ENCODE results near the gene TCF19.
"Not testable (repeated sequence)": the region's sequence is repeated elsewhere in the genome, so short reads cannot be mapped to it uniquely, and the experiment has no call there.

The TCF19 gene

GRCh38 chr6:31178143-31179041 lies 20.0 kb downstream of the TCF19 start:
- H3K4me3 ChIP-seq (ENCODE audit: low read depth, low read length): no peak overlapping the region

GRCh38 chr6:31179042-31179386 lies 20.6 kb downstream of the TCF19 start:
- H3K4me3 ChIP-seq (ENCODE audit: low read depth, low read length): no peak overlapping the region

- no peak overlapping the region for H3K4me3 ChIP-seq (ENCODE audit: low read depth, low read length)
These were observed 21.5 kb downstream of the TCF19 start for GRCh38 chr6:31179896-31180295.

GRCh38 chr6:31180500-31180899 lies 22.1 kb downstream of the TCF19 start:
- H3K4me3 ChIP-seq (ENCODE audit: low read depth, low read length): no peak overlapping the region

GRCh38 chr6:31183287-31183686 lies 24.9 kb downstream of the TCF19 start:
- not testable (repeated sequence) for H3K4me3 ChIP-seq (ENCODE audit: low read depth, low read length)

GRCh38 chr6:31183859-31184258 lies 25.5 kb downstream of the TCF19 start:
- not testable (repeated sequence) for H3K4me3 ChIP-seq (ENCODE audit: low read depth, low read length)

DNA sequence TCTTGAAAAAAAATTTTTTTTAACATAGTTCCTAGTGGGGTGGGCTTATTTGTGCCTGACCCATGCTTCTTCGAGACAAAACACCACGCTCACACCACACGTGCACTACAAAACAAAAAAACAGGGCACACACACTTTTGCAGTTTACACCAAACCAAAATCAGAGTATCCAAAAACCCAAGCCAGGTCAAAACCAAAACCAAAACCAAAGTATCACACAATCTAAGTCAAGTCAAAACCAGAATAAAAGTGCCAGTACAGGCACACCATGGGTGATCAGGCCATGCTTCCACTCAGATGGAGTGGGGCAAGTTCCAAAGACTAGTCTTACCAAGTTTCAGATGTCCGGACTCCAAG lies 27.3 kb downstream of the TCF19 start:
- not testable (repeated sequence) for H3K4me3 ChIP-seq (ENCODE audit: low read depth, low read length)

DNA sequence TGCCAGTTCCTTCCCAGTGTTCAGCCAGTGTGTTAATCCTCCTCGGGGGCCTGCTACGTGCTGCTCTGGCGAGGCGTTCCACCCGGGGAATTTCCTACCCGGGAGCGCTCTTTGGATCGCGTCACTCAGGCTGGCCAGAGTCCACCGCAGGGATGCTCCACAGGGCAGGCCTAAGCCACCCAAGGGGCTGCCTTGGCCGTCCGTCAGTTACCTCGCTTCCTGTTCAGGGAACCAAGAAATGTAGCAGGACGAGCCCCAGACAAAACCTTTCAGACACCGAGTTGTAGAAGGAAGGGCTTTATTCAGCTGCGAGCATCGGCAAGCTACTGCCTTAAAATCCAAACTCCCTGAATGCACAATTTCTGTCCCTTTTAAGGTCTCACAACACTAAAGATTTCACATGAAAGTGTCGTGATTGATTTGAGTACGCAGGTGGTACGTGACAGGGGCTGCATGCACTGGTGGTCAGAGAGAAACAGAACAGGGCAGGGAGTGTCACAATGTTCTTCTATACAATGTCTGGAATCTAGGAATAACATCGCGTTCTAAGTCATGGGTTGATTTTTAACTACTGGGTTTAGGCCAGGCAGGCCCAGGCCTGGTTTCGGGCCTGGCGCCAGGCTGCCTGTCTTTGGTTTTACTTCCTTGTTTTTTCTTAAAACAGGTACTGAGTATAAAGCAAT lies 27.8 kb downstream of the TCF19 start:
- H3K4me3 ChIP-seq (ENCODE audit: low read depth, low read length): no peak overlapping the region

GRCh38 chr6:31187780-31188194 lies 29.4 kb downstream of the TCF19 start:
- no peak overlapping the region for H3K4me3 ChIP-seq (ENCODE audit: low read depth, low read length)

DNA sequence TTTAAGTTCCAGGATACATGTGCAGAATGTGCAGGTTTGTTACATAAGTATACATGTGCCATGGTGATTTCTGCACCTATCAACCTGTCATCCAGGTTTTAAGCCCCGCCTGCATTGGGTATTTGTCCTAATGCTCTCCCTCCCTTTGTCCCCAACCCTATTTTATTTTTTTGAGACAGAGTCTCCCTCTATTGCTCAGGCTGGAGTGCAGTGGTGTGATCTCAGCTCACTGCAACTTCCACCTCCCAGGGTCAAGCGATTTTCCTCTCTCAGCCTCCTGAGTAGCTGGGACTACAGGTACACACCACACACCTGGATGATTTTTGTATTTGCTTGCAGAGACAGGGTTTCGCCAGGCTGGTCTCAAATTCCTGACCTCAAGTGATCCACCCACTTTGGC lies 30.8 kb downstream of the TCF19 start:
- H3K4me3 ChIP-seq (ENCODE audit: low read depth, low read length): not testable (repeated sequence)

DNA sequence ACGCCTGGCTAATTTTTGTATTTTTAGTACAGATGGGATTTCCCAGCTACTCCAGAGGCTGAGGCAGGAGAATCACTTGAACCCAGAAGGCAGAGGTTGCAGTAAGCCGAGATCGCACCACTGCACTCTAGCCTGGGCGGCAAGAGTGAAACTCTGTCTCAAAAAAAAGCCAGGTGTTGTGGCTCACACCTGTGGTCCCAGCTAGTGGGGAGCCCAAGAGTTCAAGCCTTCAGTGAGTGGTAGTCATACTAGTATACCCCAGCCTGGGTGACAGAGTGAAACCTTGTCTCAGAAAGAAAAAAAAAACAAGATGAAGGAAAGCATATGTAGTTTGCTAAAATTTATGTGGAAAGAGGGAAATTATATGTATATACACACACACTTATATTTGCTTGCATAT lies 32.1 kb downstream of the TCF19 start:
- no peak overlapping the region for H3K4me3 ChIP-seq (ENCODE audit: low read depth, low read length)

GRCh38 chr6:31192431-31193105 lies 34.2 kb downstream of the TCF19 start:
- not testable (repeated sequence) for H3K4me3 ChIP-seq (ENCODE audit: low read depth, low read length)

GRCh38 chr6:31193206-31193605 lies 34.8 kb downstream of the TCF19 start:
- H3K4me3 ChIP-seq (ENCODE audit: low read depth, low read length): no peak overlapping the region

GRCh38 chr6:31194061-31194834 lies 35.9 kb downstream of the TCF19 start:
- H3K4me3 ChIP-seq (ENCODE audit: low read depth, low read length): no peak overlapping the region

DNA sequence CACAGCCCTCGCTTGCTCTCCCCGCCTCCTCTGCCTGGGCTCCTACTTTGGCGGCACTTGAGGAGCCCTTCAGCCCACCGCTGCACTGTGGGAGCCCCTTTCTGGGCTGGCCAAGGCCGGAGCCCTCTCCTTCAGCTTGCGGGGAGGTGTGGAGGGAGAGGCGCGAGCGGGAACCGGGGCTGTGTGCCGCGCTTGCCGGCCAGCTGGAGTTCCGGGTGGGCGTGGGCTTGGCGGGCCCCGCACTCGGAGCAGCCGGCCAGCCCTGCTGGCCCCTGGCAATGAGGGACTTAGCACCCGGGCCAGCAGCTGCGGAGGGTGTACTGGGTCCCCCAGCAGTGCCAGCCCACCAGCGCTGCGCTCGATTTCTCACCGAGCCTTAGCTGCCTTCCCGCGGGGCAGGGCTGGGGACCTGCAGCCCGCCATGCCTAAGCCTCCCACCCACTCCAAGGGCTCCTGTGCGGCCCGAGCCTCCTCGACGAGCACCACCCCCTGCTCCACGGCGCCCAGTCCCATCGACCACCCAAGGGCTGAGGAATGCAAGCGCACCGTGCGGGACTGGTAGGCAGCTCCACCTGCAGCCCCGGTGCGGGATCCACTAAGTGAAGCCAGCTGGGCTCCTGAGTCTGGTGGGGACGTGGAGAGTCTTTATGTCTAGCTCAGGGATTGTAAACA lies 37.1 kb downstream of the TCF19 start:
- not testable (repeated sequence) for H3K4me3 ChIP-seq (ENCODE audit: low read depth, low read length)

GRCh38 chr6:31196251-31197022 lies 38.0 kb downstream of the TCF19 start:
- H3K4me3 ChIP-seq (ENCODE audit: low read depth, low read length): not testable (repeated sequence)

DNA sequence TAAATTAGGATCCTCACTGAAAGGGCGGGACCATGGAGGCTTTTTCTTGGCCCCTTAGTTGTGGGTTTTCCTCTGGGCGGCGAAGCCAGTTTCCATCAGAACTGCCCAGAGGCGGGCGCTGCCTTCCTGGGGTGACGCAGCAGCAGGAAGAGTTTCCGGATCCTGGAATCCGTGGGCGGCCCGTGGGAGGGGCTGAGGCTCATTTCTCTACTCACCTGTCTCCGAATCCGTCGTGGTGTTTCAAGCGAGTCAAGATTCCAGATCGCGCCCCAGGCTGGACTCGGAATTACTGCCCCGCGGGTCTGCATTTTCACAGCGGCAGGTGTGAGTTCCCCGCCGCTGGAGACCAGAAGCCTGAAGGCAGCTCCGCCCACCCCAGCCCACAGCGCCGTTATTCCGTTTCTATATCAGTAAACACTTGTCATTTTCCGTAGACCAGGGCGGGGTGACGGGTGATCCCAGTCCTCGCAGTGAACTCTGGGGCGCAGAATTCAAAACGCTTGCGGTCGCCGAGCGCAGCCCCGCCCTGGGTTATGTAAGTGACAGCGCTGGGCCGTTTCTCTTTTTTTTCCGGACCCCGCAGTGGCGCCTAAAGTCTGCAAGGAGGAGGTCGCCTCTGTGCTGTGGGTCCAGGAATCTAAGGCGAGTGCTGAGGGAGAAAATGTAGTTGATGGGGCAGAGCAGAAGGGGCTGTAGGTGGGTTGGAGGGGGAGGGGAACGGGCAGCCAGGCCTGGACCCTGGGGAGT lies 39.3 kb downstream of the TCF19 start:
- peak overlapping the region; percentile 66 for H3K4me3 ChIP-seq (ENCODE audit: low read depth, low read length)

DNA sequence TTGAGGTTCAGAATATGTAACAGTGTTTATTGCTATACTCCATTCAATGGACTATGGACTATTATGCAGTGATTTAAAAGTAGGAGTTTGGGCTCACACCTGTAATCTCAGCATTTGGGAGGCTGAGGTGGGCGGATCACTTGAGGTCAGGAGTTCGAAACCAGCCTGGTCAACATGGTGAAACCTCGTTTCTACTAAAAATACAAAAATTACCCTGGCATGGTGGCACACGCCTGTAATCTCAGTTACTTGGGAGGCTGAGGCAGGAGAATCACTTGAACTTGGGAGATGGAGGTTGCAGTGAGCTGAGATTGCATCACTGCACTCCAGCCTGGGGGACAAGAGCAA lies 40.7 kb downstream of the TCF19 start:
- not testable (repeated sequence) for H3K4me3 ChIP-seq (ENCODE audit: low read depth, low read length)

All from iPS-11a (cell line).